Upper lobe of right lung (tissue), 1 donor: ENCODE data around the gene NOP56. TPM values are rescaled to one million over a fixed set of nuclear protein-coding genes. Genes with fewer than 3 reads are reported as not detected.

ENCODE experiments used
- ATAC-seq: fragments of 200-7000 bp; cut with Tn5 transposase; one replicate; pipeline ENCODE4 v1.9.1; 2020; ENCODE audit warnings: mild to moderate bottlenecking, moderate library complexity
- DNase-seq: peaks from one replicate; pipeline ENCODE4 v3.0.0-alpha.2; 2020
- H3K27ac ChIP-seq: fragments of 200-600 bp; one replicate; pipeline ENCODE4 v1.8.0; 2022
- H3K27me3 ChIP-seq: fragments of 200-600 bp; one replicate; pipeline ENCODE4 v1.8.0; 2022; ENCODE audit warnings: mild to moderate bottlenecking
- H3K36me3 ChIP-seq: fragments of 200-600 bp; one replicate; pipeline ENCODE4 v1.8.0; 2022
- H3K4me1 ChIP-seq: fragments of 200-600 bp; one replicate; pipeline ENCODE4 v1.8.0; 2022
- H3K4me3 ChIP-seq: fragments of 200-600 bp; one replicate; pipeline ENCODE4 v1.8.0; 2022; ENCODE audit warnings: mild to moderate bottlenecking
- H3K9me3 ChIP-seq: fragments of 200-600 bp; one replicate; pipeline ENCODE4 v1.8.0; 2022
- CTCF ChIP-seq: fragments of 200-600 bp; IDR thresholded peaks from one replicate; pipeline ENCODE4 v1.8.0; 2022; ENCODE audit warnings: antibody characterized with exemption
- intact Hi-C: fragments of 100-400 bp; cut with DNase I; formaldehyde crosslinking; loops from one replicate; pipeline ENCODE4 v1.11.0; 2022
- total RNA-seq: library from RNA; stranded (reverse); fragmentation: NEBNext Ultra II Directional; extraction: Animal tissue kit (Norgen Biotek cat#: 25700); gene quantifications from one replicate; pipeline ENCODE4 v1.2.1, GENCODE V29; 2021
- donor health status: DM: no; HTN: yes; CAD: no; lungs with severe emphysema.

Gene NOP56
- total RNA-seq, 1 donor from 2014 or later, result 88.4 TPM

- Histone ChIP-seq H3K4me1 (no peaks in the 10 kb centered on the region), H3K36me3 (no peaks in the 10 kb centered on the region), H3K4me3 (no peak overlapping the region), H3K27ac (peak overlapping the region; percentile 30), H3K27me3 (no peaks in the 10 kb centered on the region), H3K9me3 (no peaks in the 10 kb centered on the region)
- no peak for DNase-seq
- intact Hi-C loops, result no loop called here
- ATAC-seq, result peak; percentile 16
- TF ChIP-seq CTCF, result no peak
These were observed 25.4 kb upstream of the NOP56 start for GRCh38 chr20:2626853-2627541.

- TF ChIP-seq CTCF, result no peak
- intact Hi-C loops, result no loop called here
- DNase-seq (no peak), ATAC-seq (no peak)
- Histone ChIP-seq H3K36me3 (no peaks in the 10 kb centered on the region), H3K9me3 (no peaks in the 10 kb centered on the region), H3K4me1 (no peaks in the 10 kb centered on the region), H3K4me3 (no peak overlapping the region), H3K27ac (no peak overlapping the region), H3K27me3 (no peaks in the 10 kb centered on the region)
These were observed 21.2 kb upstream of the NOP56 start for GRCh38 chr20:2631228-2631627.

- ATAC-seq (no peak), DNase-seq (no peak)
- H3K9me3 ChIP-seq, result no peaks in the 10 kb centered on the region
- no peaks in the 10 kb centered on the region for H3K4me1 ChIP-seq
- intact Hi-C loops, result no loop called here
- TF ChIP-seq CTCF, result no peak
- H3K4me3 ChIP-seq, result no peak overlapping the region
- H3K27ac ChIP-seq, result no peak overlapping the region
- no peaks in the 10 kb centered on the region for H3K36me3 ChIP-seq
- no peaks in the 10 kb centered on the region for H3K27me3 ChIP-seq
These were observed 19.1 kb upstream of the NOP56 start for GRCh38 chr20:2633381-2633780.

DNA sequence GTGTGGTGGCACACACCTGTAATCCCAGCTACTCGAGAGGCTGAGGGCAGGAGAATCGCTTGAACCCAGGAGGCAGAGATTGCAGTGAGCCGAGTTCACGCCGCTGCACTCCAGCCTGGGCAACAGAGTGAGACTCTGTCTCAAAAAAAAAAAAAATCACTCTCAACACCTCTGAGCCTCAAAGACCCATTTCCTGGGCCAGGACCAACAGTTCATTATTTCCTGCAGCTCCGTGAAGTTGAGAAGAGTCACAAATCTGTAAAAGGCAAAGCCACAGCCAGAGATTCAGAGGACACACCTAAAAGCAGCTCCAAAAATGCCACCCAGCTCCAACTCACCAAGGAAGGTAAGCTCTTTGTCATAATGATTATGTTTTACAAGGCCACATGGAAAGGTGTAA is 15.2 kb upstream of the NOP56 start:
- no peak overlapping the region for H3K4me3 ChIP-seq
- ATAC-seq, result no peak
- intact Hi-C loops, result no loop called here
- TF ChIP-seq CTCF, result no peak
- no peaks in the 10 kb centered on the region for H3K36me3 ChIP-seq
- no peaks in the 10 kb centered on the region for H3K4me1 ChIP-seq
- no peaks in the 10 kb centered on the region for H3K27me3 ChIP-seq
- H3K27ac ChIP-seq, result no peak overlapping the region
- H3K9me3 ChIP-seq, result no peaks in the 10 kb centered on the region
- DNase-seq, result no peak

DNA sequence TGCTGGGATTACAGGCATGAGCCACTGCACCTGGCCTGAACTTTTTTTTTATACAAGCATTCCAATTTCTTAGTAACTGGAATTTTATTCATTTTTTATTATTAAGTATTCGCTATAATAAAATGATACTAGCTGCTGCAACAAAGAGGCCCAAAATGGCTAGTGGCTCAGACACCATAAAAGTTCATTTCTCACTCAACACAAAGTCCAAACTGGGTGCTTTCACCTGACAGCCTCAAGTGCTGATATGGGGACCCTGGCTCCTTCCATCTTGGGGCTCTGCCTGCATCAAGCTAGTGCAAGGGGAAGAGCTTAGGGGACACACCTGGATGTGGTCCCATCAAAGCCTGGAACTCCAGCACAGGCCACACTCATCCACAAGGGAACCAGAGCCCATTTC is 12.2 kb upstream of the NOP56 start:
- no peak for TF ChIP-seq CTCF
- intact Hi-C loops, result loop anchor here (10.0 kb wide), 1 partner anchor 125 kb away; no protein-coding TSS in a partner anchor
- Histone ChIP-seq H3K9me3 (no peaks in the 10 kb centered on the region), H3K4me3 (no peak overlapping the region), H3K4me1 (no peaks in the 10 kb centered on the region), H3K36me3 (no peaks in the 10 kb centered on the region), H3K27ac (no peak overlapping the region), H3K27me3 (no peaks in the 10 kb centered on the region)
- no peak for DNase-seq
- ATAC-seq, result no peak

- H3K27me3 ChIP-seq, result no peaks in the 10 kb centered on the region
- ATAC-seq (no peak), DNase-seq (no peak)
- no peak overlapping the region for H3K27ac ChIP-seq
- H3K36me3 ChIP-seq, result no peaks in the 10 kb centered on the region
- TF ChIP-seq CTCF, result no peak
- H3K9me3 ChIP-seq, result no peaks in the 10 kb centered on the region
- H3K4me3 ChIP-seq, result no peak overlapping the region
- no peaks in the 10 kb centered on the region for H3K4me1 ChIP-seq
- intact Hi-C loops, result loop anchor here (10.0 kb wide), 1 partner anchor 126 kb away; no protein-coding TSS in a partner anchor
These were observed 11.5 kb upstream of the NOP56 start for GRCh38 chr20:2640899-2641298.
